Astrocyte of the spinal cord (primary cell): ENCODE results near the gene ZFP28.

Source experiments
- DNase-seq: peaks from one replicate; pipeline ENCODE4 v3.0.0; 2011; ENCODE audit warnings: low read depth, low spot score
- H3K4me3 ChIP-seq: 2 replicates; pipeline ENCODE4 v1.5.1; 2011; ENCODE audit warnings: low read depth, mild to moderate bottlenecking, low read length, moderate library complexity
- in situ Hi-C: cut with HindIII; loops from 2 replicates; pipeline ENCODE4 v1.10.0; 2017; ENCODE audit warnings: low sequenced_read_pairs
- TF ChIP-seq, protein P1 (sequence below): IDR thresholded peaks from 2 replicates; pipeline ENCODE4 v1.5.1; 2012; ENCODE audit warnings: low read depth, mild to moderate bottlenecking, low read length, inconsistent platforms

The ZFP28 gene

GRCh38 chr19:56537442-56537841 lies 1.3 kb upstream of the ZFP28 start:
- H3K4me3 ChIP-seq, result no peak overlapping the region
- in situ Hi-C loops, result no loop called here
- TF ChIP-seq, protein P1, sequence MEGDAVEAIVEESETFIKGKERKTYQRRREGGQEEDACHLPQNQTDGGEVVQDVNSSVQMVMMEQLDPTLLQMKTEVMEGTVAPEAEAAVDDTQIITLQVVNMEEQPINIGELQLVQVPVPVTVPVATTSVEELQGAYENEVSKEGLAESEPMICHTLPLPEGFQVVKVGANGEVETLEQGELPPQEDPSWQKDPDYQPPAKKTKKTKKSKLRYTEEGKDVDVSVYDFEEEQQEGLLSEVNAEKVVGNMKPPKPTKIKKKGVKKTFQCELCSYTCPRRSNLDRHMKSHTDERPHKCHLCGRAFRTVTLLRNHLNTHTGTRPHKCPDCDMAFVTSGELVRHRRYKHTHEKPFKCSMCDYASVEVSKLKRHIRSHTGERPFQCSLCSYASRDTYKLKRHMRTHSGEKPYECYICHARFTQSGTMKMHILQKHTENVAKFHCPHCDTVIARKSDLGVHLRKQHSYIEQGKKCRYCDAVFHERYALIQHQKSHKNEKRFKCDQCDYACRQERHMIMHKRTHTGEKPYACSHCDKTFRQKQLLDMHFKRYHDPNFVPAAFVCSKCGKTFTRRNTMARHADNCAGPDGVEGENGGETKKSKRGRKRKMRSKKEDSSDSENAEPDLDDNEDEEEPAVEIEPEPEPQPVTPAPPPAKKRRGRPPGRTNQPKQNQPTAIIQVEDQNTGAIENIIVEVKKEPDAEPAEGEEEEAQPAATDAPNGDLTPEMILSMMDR, result no peak

DNA sequence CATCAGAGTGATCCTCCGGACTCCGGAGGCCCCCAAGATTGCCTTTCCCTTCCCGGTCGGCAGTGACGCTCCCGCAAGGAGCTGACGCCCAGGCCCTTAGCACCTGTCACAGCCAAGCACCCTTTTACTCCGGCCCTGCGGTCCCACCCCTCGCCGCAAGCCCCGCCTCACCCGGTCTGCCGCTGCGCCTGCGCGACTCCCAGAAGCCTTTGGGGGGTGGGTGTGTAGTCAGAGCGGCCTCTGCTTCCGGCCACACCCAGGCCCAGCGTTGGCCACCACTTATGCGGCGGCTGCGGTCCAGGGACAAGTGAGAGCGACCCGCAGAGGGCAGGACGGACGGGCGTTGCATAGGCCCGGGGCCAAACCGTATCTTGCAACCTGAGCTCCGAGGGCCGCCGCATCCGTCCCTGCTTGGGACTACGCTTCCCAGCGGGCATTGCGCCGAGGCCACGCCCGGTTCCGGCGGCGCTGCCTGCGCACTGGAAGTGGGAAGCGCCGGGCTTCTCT lies 441 bp upstream of the ZFP28 start:
- TF ChIP-seq, protein P1, result no peak
- in situ Hi-C loops, result no loop called here
- DNase-seq, result peak; percentile 94
- peak overlapping the region; percentile 68 for H3K4me3 ChIP-seq

More at GRCh38 chr19:56537442-56537841, 1.3 kb upstream of the ZFP28 start:
- no peak for DNase-seq

- DNase-seq, result no peak
- in situ Hi-C loops, result no loop called here
- no peak overlapping the region for H3K4me3 ChIP-seq
- TF ChIP-seq, protein P1, result no peak
These were observed 5.0 kb downstream of the ZFP28 start for GRCh38 chr19:56543776-56544175.

DNA sequence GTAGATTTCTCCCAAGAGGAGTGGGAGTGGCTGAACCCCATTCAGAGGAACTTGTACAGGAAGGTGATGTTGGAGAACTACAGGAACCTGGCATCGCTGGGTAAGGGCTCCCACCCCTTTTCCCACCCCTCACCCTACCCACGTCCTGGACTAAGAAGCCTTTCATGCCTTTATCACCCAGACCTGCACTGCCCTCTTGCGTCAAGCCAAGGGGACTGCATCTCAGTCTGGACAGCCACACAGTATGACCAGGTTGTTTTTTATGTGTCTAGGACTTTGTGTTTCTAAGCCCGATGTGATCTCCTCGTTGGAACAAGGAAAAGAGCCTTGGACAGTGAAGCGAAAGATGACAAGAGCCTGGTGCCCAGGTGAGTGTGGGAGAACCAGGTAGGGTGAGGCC lies 8.8 kb downstream of the ZFP28 start:
- no peak for DNase-seq
- H3K4me3 ChIP-seq, result no peak overlapping the region
- in situ Hi-C loops, result no loop called here
- TF ChIP-seq, protein P1, result peak; percentile 22

GRCh38 chr19:56554272-56554869 lies 15.6 kb downstream of the ZFP28 start:
- TF ChIP-seq, protein P1, result no peak

GRCh38 chr19:56562766-56563165 lies 24.0 kb downstream of the ZFP28 start:
- no peak overlapping the region for H3K4me3 ChIP-seq
- in situ Hi-C loops, result no loop called here
- TF ChIP-seq, protein P1, result no peak
- DNase-seq, result no peak

More at GRCh38 chr19:56554272-56554869, 15.6 kb downstream of the ZFP28 start:
- no peak overlapping the region for H3K4me3 ChIP-seq
- DNase-seq, result no peak
- in situ Hi-C loops, result no loop called here
